Breast epithelium (tissue), 3 donors: Measurements from ENCODE around the gene MFSD6.

ENCODE experiments used
- POLR2AphosphoS5 ChIP-seq, 3 donors: sonication (generic); formaldehyde crosslinking; IDR thresholded peaks; one replicate each; pipeline ENCODE4 v1.6.1; 2017; ENCODE audit warnings: antibody characterized with exemption in 3 of 3
- TF ChIP-seq, protein P1 (sequence below), 3 donors: fragments of 450-650 bp; IDR thresholded peaks; one replicate each; pipeline ENCODE4 v1.5.1; 2016 to 2017; ENCODE audit warnings: antibody characterized with exemption in 3 of 3, mild to moderate bottlenecking in 3 of 3, moderate library complexity in 3 of 3

- no peak for TF ChIP-seq POLR2AphosphoS5 (IDR thresholded peaks at IDR 0.05)
- TF ChIP-seq, protein P1, sequence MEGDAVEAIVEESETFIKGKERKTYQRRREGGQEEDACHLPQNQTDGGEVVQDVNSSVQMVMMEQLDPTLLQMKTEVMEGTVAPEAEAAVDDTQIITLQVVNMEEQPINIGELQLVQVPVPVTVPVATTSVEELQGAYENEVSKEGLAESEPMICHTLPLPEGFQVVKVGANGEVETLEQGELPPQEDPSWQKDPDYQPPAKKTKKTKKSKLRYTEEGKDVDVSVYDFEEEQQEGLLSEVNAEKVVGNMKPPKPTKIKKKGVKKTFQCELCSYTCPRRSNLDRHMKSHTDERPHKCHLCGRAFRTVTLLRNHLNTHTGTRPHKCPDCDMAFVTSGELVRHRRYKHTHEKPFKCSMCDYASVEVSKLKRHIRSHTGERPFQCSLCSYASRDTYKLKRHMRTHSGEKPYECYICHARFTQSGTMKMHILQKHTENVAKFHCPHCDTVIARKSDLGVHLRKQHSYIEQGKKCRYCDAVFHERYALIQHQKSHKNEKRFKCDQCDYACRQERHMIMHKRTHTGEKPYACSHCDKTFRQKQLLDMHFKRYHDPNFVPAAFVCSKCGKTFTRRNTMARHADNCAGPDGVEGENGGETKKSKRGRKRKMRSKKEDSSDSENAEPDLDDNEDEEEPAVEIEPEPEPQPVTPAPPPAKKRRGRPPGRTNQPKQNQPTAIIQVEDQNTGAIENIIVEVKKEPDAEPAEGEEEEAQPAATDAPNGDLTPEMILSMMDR (IDR thresholded peaks at IDR 0.05) = peak in 2 of 3 donors; percentile 43 to 55
Measured at GRCh38 chr2:190511104-190511503, 102.9 kb downstream of the MFSD6 start.
